ENCODE data around the gene STYXL1.

- TF ChIP-seq, protein P1, sequence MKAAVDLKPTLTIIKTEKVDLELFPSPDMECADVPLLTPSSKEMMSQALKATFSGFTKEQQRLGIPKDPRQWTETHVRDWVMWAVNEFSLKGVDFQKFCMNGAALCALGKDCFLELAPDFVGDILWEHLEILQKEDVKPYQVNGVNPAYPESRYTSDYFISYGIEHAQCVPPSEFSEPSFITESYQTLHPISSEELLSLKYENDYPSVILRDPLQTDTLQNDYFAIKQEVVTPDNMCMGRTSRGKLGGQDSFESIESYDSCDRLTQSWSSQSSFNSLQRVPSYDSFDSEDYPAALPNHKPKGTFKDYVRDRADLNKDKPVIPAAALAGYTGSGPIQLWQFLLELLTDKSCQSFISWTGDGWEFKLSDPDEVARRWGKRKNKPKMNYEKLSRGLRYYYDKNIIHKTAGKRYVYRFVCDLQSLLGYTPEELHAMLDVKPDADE (IDR thresholded peaks at IDR 0.05) = no peak
- TF ChIP-seq ZNF331 (CRISPR knock-in tag; IDR thresholded peaks at IDR 0.05; ENCODE audit: low read depth) = no peak
- TF ChIP-seq, protein P2, sequence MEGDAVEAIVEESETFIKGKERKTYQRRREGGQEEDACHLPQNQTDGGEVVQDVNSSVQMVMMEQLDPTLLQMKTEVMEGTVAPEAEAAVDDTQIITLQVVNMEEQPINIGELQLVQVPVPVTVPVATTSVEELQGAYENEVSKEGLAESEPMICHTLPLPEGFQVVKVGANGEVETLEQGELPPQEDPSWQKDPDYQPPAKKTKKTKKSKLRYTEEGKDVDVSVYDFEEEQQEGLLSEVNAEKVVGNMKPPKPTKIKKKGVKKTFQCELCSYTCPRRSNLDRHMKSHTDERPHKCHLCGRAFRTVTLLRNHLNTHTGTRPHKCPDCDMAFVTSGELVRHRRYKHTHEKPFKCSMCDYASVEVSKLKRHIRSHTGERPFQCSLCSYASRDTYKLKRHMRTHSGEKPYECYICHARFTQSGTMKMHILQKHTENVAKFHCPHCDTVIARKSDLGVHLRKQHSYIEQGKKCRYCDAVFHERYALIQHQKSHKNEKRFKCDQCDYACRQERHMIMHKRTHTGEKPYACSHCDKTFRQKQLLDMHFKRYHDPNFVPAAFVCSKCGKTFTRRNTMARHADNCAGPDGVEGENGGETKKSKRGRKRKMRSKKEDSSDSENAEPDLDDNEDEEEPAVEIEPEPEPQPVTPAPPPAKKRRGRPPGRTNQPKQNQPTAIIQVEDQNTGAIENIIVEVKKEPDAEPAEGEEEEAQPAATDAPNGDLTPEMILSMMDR (conservative IDR thresholded peaks at IDR 0.05; ENCODE audit: low read depth in 2 of 2) = peak in 1 of 2 experiments; percentile 34; a peak in 2 of 4 replicates
- TF ChIP-seq EZH2 (IDR thresholded peaks at IDR 0.05; ENCODE audit: low read depth, unreplicated experiment) = no peak
- no peak for TF ChIP-seq POLR2AphosphoS5 (IDR thresholded peaks at IDR 0.05; ENCODE audit: low read depth)
- TF ChIP-seq, protein P3, sequence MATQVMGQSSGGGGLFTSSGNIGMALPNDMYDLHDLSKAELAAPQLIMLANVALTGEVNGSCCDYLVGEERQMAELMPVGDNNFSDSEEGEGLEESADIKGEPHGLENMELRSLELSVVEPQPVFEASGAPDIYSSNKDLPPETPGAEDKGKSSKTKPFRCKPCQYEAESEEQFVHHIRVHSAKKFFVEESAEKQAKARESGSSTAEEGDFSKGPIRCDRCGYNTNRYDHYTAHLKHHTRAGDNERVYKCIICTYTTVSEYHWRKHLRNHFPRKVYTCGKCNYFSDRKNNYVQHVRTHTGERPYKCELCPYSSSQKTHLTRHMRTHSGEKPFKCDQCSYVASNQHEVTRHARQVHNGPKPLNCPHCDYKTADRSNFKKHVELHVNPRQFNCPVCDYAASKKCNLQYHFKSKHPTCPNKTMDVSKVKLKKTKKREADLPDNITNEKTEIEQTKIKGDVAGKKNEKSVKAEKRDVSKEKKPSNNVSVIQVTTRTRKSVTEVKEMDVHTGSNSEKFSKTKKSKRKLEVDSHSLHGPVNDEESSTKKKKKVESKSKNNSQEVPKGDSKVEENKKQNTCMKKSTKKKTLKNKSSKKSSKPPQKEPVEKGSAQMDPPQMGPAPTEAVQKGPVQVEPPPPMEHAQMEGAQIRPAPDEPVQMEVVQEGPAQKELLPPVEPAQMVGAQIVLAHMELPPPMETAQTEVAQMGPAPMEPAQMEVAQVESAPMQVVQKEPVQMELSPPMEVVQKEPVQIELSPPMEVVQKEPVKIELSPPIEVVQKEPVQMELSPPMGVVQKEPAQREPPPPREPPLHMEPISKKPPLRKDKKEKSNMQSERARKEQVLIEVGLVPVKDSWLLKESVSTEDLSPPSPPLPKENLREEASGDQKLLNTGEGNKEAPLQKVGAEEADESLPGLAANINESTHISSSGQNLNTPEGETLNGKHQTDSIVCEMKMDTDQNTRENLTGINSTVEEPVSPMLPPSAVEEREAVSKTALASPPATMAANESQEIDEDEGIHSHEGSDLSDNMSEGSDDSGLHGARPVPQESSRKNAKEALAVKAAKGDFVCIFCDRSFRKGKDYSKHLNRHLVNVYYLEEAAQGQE (IDR thresholded peaks at IDR 0.05; ENCODE audit: unreplicated experiment) = no peak
- TF ChIP-seq EZH2phosphoT487 (IDR thresholded peaks at IDR 0.05; ENCODE audit: unreplicated experiment) = no peak
- no peak for TF ChIP-seq CREB1 (CRISPR knock-in tag; IDR thresholded peaks at IDR 0.05; ENCODE audit: low read depth)
- no peak for TF ChIP-seq JUNB (IDR thresholded peaks at IDR 0.05; ENCODE audit: unreplicated experiment)
Measured at GRCh38 chr7:75971961-75972763, 75.6 kb downstream of the STYXL1 start.

All from GM23338 (cell line).